ENCODE results near the gene GAB1.

GRCh38 chr4:143410015-143410414 lies 73.3 kb downstream of the GAB1 start:
- TF ChIP-seq NONO (IDR thresholded peaks at IDR 0.05) (no peak), NONO (CRISPR knock-in tag; conservative IDR thresholded peaks at IDR 0.05) (no peak), FOXJ3 (CRISPR knock-in tag; IDR thresholded peaks at IDR 0.05; ENCODE audit: borderline replicate concordance) (no peak), ATF7-NPFF (CRISPR knock-in tag; IDR thresholded peaks at IDR 0.05; ENCODE audit: low read depth) (no peak), ZBTB8A (CRISPR knock-in tag; IDR thresholded peaks at IDR 0.05; ENCODE audit: borderline replicate concordance, low read depth) (no peak)
